NCI-H526 (cell line): Measurements from ENCODE around the gene SIPA1L2.
A peak's percentile ranks its signal among the peaks of the same experiment; 100 is the strongest.

Source experiments
- DNase-seq, 2 experiments: peaks; one replicate each; lab custom pipeline; 2025; lab: John Stamatoyannopoulos, UW

SIPA1L2 gene

GRCh38 chr1:232589111-232589811, 40.7 kb downstream of the SIPA1L2 start:
- no peak for DNase-seq

- DNase-seq, result no peak
These were observed 42.6 kb downstream of the SIPA1L2 start for GRCh38 chr1:232587141-232588008.

- no peak for DNase-seq
These were observed 43.3 kb downstream of the SIPA1L2 start for GRCh38 chr1:232586679-232587078.

- peak in 1 of 2 experiments; percentile 28 for DNase-seq
These were observed 44.4 kb downstream of the SIPA1L2 start for GRCh38 chr1:232585486-232585885.

- DNase-seq, result no peak
These were observed 48.0 kb downstream of the SIPA1L2 start for GRCh38 chr1:232581932-232582331.
